GM21423 (cell line): ENCODE results near the gene ZNF414.
"Not testable (repeated sequence)": the region's sequence is repeated elsewhere in the genome, so short reads cannot be mapped to it uniquely, and the experiment has no call there.

Experiments used
- ATAC-seq: cut with Tn5 transposase; IDR thresholded peaks from one replicate; pipeline ENCODE4 v1.9.1; 2021; ENCODE audit warnings: mild to moderate bottlenecking, moderate library complexity; ENCODE audit not compliant: unreplicated experiment

Gene ZNF414

GRCh38 chr19:8518536-8518935 is 4.6 kb upstream of the ZNF414 start:
- ATAC-seq = no peak

GRCh38 chr19:8517551-8518442 is 3.8 kb upstream of the ZNF414 start:
- no peak for ATAC-seq

- ATAC-seq = no peak
These were observed 1.4 kb upstream of the ZNF414 start for GRCh38 chr19:8515317-8515716.

GRCh38 chr19:8514505-8515009 is 590 bp upstream of the ZNF414 start:
- ATAC-seq = not testable (repeated sequence)

GRCh38 chr19:8513036-8513686 is 806 bp downstream of the ZNF414 start:
- ATAC-seq = no peak

GRCh38 chr19:8512115-8512967 is 1.6 kb downstream of the ZNF414 start:
- ATAC-seq = no peak

- no peak for ATAC-seq
These were observed 2.3 kb downstream of the ZNF414 start for GRCh38 chr19:8511573-8512101.

- ATAC-seq = no peak
These were observed 3.3 kb downstream of the ZNF414 start for GRCh38 chr19:8510589-8511115.

- ATAC-seq = no peak
These were observed 7.5 kb downstream of the ZNF414 start for GRCh38 chr19:8506402-8506957.

GRCh38 chr19:8505680-8506401 is 8.1 kb downstream of the ZNF414 start:
- ATAC-seq = no peak

- no peak for ATAC-seq
These were observed 9.0 kb downstream of the ZNF414 start for GRCh38 chr19:8504919-8505318.

- no peak for ATAC-seq
These were observed 9.8 kb downstream of the ZNF414 start for GRCh38 chr19:8504171-8504570.

GRCh38 chr19:8503510-8503909 is 10.5 kb downstream of the ZNF414 start:
- no peak for ATAC-seq

- ATAC-seq = no peak
These were observed 12.0 kb downstream of the ZNF414 start for GRCh38 chr19:8501981-8502380.

- no peak for ATAC-seq
These were observed 12.5 kb downstream of the ZNF414 start for GRCh38 chr19:8501516-8501915.

- ATAC-seq = no peak
These were observed 13.8 kb downstream of the ZNF414 start for GRCh38 chr19:8500158-8500557.

GRCh38 chr19:8499048-8499833 is 14.7 kb downstream of the ZNF414 start:
- ATAC-seq = no peak

GRCh38 chr19:8498295-8498694 is 15.7 kb downstream of the ZNF414 start:
- ATAC-seq = no peak

GRCh38 chr19:8494158-8494557 is 19.8 kb downstream of the ZNF414 start:
- ATAC-seq = no peak
